Neural progenitor cell (in vitro differentiated cells): Measurements from ENCODE around the gene RNU4-1. TPM values are rescaled to one million over a fixed set of nuclear protein-coding genes. Genes with fewer than 3 reads are reported as not detected.

Source experiments
- DNase-seq: peaks from one replicate; pipeline ENCODE4 v3.0.0-alpha.2; 2016; ENCODE audit warnings: low spot score
- H2AFZ ChIP-seq: fragments of 200-600 bp; sonication (generic); replicated peaks from 2 replicates; pipeline ENCODE4 v1.6.1; 2016; ENCODE audit warnings: antibody characterized with exemption
- H3F3A ChIP-seq: fragments of 200-600 bp; sonication (generic); 2 replicates; pipeline ENCODE4 v1.6.1; 2016; ENCODE audit warnings: antibody characterized with exemption, low read depth
- H3K27ac ChIP-seq: fragments of 200-600 bp; sonication (generic); 2 replicates; pipeline ENCODE4 v1.5.1; 2016; ENCODE audit warnings: mild to moderate bottlenecking
- H3K27me3 ChIP-seq: fragments of 200-600 bp; sonication (generic); 2 replicates; pipeline ENCODE4 v1.6.1; 2016; ENCODE audit warnings: mild to moderate bottlenecking, moderate library complexity
- H3K36me3 ChIP-seq: fragments of 200-600 bp; sonication (generic); 2 replicates; pipeline ENCODE4 v1.5.1; 2016
- H3K4me1 ChIP-seq: fragments of 200-600 bp; sonication (generic); 2 replicates; pipeline ENCODE4 v1.6.1; 2016; ENCODE audit warnings: mixed run types
- H3K4me2 ChIP-seq: fragments of 200-600 bp; sonication (generic); 2 replicates; pipeline ENCODE4 v1.6.1; 2016
- H3K4me3 ChIP-seq: fragments of 200-600 bp; sonication (generic); 2 replicates; pipeline ENCODE4 v1.5.1; 2016
- H3K79me2 ChIP-seq: fragments of 200-600 bp; sonication (generic); 2 replicates; pipeline ENCODE4 v1.6.1; 2016; ENCODE audit warnings: low read depth
- H3K9ac ChIP-seq: fragments of 200-600 bp; sonication (generic); 2 replicates; pipeline ENCODE4 v1.6.1; 2016
- H3K9me3 ChIP-seq: fragments of 200-600 bp; sonication (generic); 2 replicates; pipeline ENCODE4 v1.5.1; 2016; ENCODE audit warnings: low read depth
- H4K20me1 ChIP-seq: fragments of 200-600 bp; sonication (generic); 2 replicates; pipeline ENCODE4 v1.6.1; 2016; ENCODE audit warnings: low read depth
- H3K27ac Mint-ChIP-seq: 3 replicates; pipeline ENCODE4 v1.8.0; 2021; ENCODE audit warnings: mixed read lengths
- H3K27me3 Mint-ChIP-seq: 2 replicates; pipeline ENCODE4 v1.8.0; 2022; ENCODE audit warnings: low read depth, mild to moderate bottlenecking, inconsistent platforms, moderate library complexity, mixed read lengths; ENCODE audit not compliant: insufficient read depth
- H3K36me3 Mint-ChIP-seq: 3 replicates; pipeline ENCODE4 v1.8.0; 2021; ENCODE audit warnings: mixed read lengths
- H3K4me1 Mint-ChIP-seq: 3 replicates; pipeline ENCODE4 v1.8.0; 2021; ENCODE audit warnings: mixed read lengths
- H3K4me3 Mint-ChIP-seq: 3 replicates; pipeline ENCODE4 v1.8.0; 2021; ENCODE audit warnings: mild to moderate bottlenecking, moderate library complexity, mixed read lengths
- H3K9me3 Mint-ChIP-seq: 3 replicates; pipeline ENCODE4 v1.8.0; 2020; ENCODE audit warnings: mixed read lengths
- EZH2 ChIP-seq: fragments of 200-600 bp; sonication (generic); IDR thresholded peaks from 2 replicates; pipeline ENCODE4 v1.6.1; 2017; ENCODE audit warnings: antibody characterized with exemption, mild to moderate bottlenecking, moderate library complexity
- EZH2phosphoT487 ChIP-seq: fragments of 200-600 bp; sonication (generic); IDR thresholded peaks from 2 replicates; pipeline ENCODE4 v1.6.1; 2017; ENCODE audit warnings: antibody characterized with exemption
- total RNA-seq: library from RNA; depleted of rRNA; stranded (reverse); fragments of >200 nt; gene quantifications from 2 replicates; pipeline ENCODE4 v1.2.3, GENCODE V29; 2015; ENCODE audit warnings: low replicate concordance
- TF ChIP-seq, protein P1 (sequence below): fragments of 200-600 bp; sonication (generic); IDR thresholded peaks from 2 replicates; pipeline ENCODE4 v1.5.1; 2017; ENCODE audit warnings: antibody characterized with exemption, mild to moderate bottlenecking

Gene RNU4-1
- total RNA-seq, 1 donor from 2014 or later, result under 0.01 TPM

- H3K4me2 ChIP-seq, result no peak overlapping the region
- Mint-ChIP-seq H3K27me3 (no peaks in the 10 kb centered on the region), H3K4me3 (no peak overlapping the region), H3K36me3 (peaks cover 4% of the 10 kb centered on the region), H3K9me3 (no peaks in the 10 kb centered on the region), H3K27ac (no peak overlapping the region), H3K4me1 (peaks cover 34% of the 10 kb centered on the region)
- no peak overlapping the region for H3K27ac ChIP-seq
- H2AFZ ChIP-seq, result no peak overlapping the region
- H3F3A ChIP-seq, result peaks cover 6% of the 10 kb centered on the region
- no peaks in the 10 kb centered on the region for H3K27me3 ChIP-seq
- H3K79me2 ChIP-seq, result peaks cover 86% of the 10 kb centered on the region
- H3K4me3 ChIP-seq, result no peak overlapping the region
- no peaks in the 10 kb centered on the region for H3K9me3 ChIP-seq
- H3K4me1 ChIP-seq, result peaks cover 20% of the 10 kb centered on the region
- H4K20me1 ChIP-seq, result peaks cover 70% of the 10 kb centered on the region
- no peak overlapping the region for H3K9ac ChIP-seq
- no peaks in the 10 kb centered on the region for H3K36me3 ChIP-seq
- TF ChIP-seq, protein P1, sequence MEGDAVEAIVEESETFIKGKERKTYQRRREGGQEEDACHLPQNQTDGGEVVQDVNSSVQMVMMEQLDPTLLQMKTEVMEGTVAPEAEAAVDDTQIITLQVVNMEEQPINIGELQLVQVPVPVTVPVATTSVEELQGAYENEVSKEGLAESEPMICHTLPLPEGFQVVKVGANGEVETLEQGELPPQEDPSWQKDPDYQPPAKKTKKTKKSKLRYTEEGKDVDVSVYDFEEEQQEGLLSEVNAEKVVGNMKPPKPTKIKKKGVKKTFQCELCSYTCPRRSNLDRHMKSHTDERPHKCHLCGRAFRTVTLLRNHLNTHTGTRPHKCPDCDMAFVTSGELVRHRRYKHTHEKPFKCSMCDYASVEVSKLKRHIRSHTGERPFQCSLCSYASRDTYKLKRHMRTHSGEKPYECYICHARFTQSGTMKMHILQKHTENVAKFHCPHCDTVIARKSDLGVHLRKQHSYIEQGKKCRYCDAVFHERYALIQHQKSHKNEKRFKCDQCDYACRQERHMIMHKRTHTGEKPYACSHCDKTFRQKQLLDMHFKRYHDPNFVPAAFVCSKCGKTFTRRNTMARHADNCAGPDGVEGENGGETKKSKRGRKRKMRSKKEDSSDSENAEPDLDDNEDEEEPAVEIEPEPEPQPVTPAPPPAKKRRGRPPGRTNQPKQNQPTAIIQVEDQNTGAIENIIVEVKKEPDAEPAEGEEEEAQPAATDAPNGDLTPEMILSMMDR, result no peak
- TF ChIP-seq EZH2 (no peak), EZH2phosphoT487 (no peak)
- no peak for DNase-seq
Observed at GRCh38 chr12:120260607-120261006, 32.4 kb downstream of the RNU4-1 start.

DNA sequence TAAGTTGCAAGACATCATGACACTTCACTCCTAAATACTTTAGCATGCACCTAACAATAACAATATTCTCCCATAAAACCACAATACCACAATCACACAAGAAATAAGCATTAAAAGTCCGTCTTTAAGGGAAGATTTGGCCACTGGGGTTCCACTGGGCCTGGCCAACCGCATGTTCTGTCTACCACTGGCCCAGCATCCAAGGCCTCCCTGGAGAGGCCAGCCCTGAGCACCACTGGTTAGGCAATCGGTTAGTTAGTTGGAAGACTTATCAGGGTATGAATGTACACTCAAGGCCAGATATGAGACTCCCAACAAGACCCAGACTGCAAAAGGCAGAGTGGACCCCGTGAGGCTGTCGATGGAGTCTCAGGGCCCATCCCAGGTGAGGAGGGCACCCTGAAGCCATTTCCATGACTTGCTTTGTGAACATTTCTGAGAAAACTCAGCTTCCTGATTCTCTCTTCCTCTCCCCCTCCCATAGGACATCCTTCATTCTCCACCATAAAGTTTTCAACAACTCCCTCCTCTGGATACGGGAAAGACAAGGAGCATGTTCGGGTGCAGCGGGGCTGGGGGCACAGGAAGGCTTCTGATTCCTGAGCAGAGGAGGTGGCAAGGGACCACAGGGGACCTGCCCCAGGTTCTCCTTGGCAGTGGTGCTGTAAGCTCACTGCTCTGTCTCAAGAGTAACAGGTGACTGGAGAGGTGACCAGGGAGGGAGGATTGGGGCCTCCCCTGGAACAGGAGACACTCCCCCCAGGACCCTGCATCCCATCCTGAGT lies 33.4 kb downstream of the RNU4-1 start:
- H3K27ac ChIP-seq, result no peak overlapping the region
- H4K20me1 ChIP-seq, result peaks cover 68% of the 10 kb centered on the region
- peaks cover 15% of the 10 kb centered on the region for H3K4me1 ChIP-seq

GRCh38 chr12:120258323-120258896 lies 34.6 kb downstream of the RNU4-1 start:
- peaks cover 20% of the 10 kb centered on the region for H3K4me1 Mint-ChIP-seq
- H4K20me1 ChIP-seq, result peaks cover 56% of the 10 kb centered on the region
- DNase-seq, result no peak
- H3K4me3 ChIP-seq, result no peak overlapping the region
- H3K79me2 ChIP-seq, result peaks cover 74% of the 10 kb centered on the region
- peaks cover 9% of the 10 kb centered on the region for H3K36me3 Mint-ChIP-seq
- no peak overlapping the region for H3K9ac ChIP-seq
- peaks cover 3% of the 10 kb centered on the region for H3K4me1 ChIP-seq
- no peak overlapping the region for H2AFZ ChIP-seq
- H3K27me3 ChIP-seq, result no peaks in the 10 kb centered on the region
- H3K27ac ChIP-seq, result no peak overlapping the region
- peaks cover 3% of the 10 kb centered on the region for H3K27me3 Mint-ChIP-seq
- H3K9me3 ChIP-seq, result no peaks in the 10 kb centered on the region
- TF ChIP-seq EZH2, result no peak
- no peak for TF ChIP-seq EZH2phosphoT487
- TF ChIP-seq, protein P1, result no peak
- peaks cover 3% of the 10 kb centered on the region for H3F3A ChIP-seq
- H3K4me3 Mint-ChIP-seq, result no peak overlapping the region
- peak overlapping the region; percentile 51 for H3K27ac Mint-ChIP-seq
- H3K36me3 ChIP-seq, result no peaks in the 10 kb centered on the region
- H3K9me3 Mint-ChIP-seq, result no peaks in the 10 kb centered on the region
- H3K4me2 ChIP-seq, result no peak overlapping the region

More for the DNA sequence above, 33.4 kb downstream of the RNU4-1 start:
- no peak overlapping the region for H2AFZ ChIP-seq
- DNase-seq, result no peak
- Mint-ChIP-seq H3K27ac (no peak overlapping the region), H3K9me3 (no peaks in the 10 kb centered on the region), H3K4me1 (peaks cover 32% of the 10 kb centered on the region), H3K36me3 (peaks cover 8% of the 10 kb centered on the region), H3K27me3 (peaks cover 2% of the 10 kb centered on the region), H3K4me3 (no peak overlapping the region)
- H3K4me3 ChIP-seq, result no peak overlapping the region
- H3K9me3 ChIP-seq, result no peaks in the 10 kb centered on the region
- no peak overlapping the region for H3K4me2 ChIP-seq
- no peak for TF ChIP-seq EZH2phosphoT487
- TF ChIP-seq EZH2, result no peak
- TF ChIP-seq, protein P1, result no peak
- no peaks in the 10 kb centered on the region for H3K27me3 ChIP-seq
- H3F3A ChIP-seq, result peaks cover 6% of the 10 kb centered on the region
- H3K79me2 ChIP-seq, result peaks cover 81% of the 10 kb centered on the region
- H3K9ac ChIP-seq, result no peak overlapping the region
- no peaks in the 10 kb centered on the region for H3K36me3 ChIP-seq
